VCaP (cell line): ENCODE results near the gene GRIN2D.

Experiments
- H3K27ac ChIP-seq: fragments of 450-650 bp; 2 replicates; pipeline ENCODE4 v1.5.1; 2017
- CTCF ChIP-seq: fragments of 450-650 bp; conservative IDR thresholded peaks from 2 replicates; pipeline ENCODE4 v1.5.1; 2017; ENCODE audit warnings: mild to moderate bottlenecking, moderate library complexity

The GRIN2D gene

GRCh38 chr19:48395499-48395898 lies 2.0 kb downstream of the GRIN2D start:
- TF ChIP-seq CTCF, result no peak
- H3K27ac ChIP-seq, result no peak overlapping the region

DNA sequence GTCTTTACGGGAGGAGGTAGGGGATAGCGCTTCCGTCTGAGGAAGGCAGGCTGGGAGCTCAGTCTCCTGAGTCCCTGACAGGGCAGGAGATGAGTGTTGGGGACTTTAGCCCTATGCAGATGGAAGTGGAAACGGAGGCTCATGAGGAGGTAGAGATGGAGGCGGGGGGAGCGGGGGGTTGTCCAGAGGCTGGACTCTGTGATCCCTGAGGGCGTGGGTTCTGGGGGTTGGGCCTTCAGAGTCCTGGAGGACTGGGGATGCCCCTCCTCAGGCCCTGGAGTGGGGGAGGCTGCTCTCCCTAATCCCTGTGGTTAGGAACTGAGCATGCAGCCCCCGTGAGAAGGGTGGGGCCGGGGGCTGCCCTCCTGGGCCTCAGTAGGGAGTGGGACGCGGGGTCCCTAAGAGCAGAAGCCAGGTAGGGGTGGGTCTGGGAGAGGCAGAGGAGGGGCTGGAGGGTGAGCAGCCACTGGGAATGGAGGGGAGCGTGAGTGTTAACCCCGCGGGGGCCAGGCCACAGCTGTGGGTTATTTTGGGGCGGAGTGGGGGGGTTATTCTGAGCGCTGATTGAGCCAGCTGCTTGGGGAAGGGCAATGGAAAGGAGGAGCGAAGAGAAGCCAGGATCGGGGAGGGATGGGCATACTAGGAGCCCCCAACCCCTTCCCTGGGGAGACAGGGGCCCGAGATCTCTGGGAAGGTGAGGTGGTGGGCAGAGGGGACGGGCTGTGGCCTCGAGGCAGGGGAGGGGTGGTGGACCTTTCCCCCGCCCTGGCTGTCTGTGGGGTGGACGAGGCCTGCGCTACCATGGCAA lies 2.8 kb downstream of the GRIN2D start:
- no peak for TF ChIP-seq CTCF
- H3K27ac ChIP-seq, result no peak overlapping the region

DNA sequence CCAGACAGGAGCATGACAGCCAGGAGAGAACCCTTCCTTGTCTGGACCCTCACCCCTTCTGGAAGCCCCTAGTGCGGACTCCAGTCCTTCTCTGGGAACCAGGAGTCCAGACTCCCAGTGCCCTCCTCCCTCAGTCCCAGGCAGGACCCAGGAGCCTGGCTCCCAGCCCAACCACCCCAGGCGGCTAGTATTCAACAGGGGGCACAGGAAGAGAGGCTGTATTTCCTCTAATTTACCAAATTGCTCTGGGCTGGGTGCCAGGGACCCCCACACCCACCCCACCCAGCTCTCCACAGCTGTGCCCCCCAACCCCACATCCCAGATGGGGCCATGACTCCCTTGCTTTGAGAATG lies 3.3 kb downstream of the GRIN2D start:
- no peak overlapping the region for H3K27ac ChIP-seq
- TF ChIP-seq CTCF, result no peak

DNA sequence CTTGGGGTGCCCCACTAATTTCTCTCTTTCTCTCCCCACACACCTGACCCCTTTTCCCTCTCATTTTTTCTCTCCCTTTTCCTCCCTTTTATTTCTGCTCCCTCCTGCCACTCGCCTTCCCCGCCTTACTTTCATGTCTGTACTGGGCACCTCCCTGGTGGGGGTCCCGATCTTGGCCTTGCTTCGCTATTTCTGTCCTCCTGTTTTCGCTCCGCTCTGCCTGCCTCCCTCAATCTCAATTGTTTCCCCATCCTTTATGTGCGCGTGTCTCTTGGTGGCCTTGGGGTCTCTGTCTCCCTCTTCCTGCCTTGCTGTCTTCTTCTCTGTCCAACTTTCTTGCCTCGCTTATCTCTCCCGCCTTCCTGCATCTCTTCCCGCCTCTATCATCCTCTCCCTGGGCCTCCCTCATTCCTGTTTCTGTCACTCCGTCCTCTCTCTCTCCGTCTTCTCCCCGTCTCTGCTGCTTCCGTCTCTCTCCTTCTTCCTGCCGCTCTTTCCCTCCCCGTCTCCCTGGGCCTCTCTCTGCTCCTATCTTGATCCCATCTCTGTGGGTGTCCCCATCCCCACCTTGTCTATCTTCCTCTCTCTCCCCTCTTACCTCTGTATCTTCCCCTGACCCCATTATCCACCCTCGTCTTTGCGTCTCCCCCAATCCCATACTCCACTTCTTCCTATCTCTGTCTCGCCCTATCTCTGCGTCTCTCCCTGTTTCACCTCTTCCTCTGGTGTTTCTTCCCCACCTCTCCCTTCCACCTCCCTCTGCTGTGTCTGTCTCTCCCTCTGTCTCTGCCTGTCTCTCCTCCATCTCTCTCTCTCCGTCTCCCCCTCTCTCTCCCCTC lies 4.0 kb downstream of the GRIN2D start:
- H3K27ac ChIP-seq, result peak overlapping the region; percentile 78; the same call in 1 of the 2 replicates
- no peak for TF ChIP-seq CTCF

DNA sequence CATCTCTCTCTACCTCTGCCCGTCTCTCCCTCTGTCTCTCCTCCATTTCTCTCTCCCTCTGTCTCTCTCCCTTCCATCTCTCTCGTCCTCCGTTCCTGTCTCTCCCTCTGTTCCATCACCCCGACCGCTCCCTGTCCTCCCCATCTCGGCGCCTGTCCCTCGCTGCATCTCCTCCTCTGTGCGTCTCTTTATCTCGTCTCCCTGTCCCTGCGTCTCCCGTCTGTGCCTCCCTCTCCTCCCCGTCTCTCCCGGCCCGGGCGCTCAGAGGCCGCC lies 4.6 kb downstream of the GRIN2D start:
- TF ChIP-seq CTCF, result no peak
- peak overlapping the region; percentile 78; the same call in 1 of the 2 replicates for H3K27ac ChIP-seq

- TF ChIP-seq CTCF, result no peak
- H3K27ac ChIP-seq, result peak overlapping the region; percentile 78; the same call in 1 of the 2 replicates
Observed at GRCh38 chr19:48398375-48399235, 5.1 kb downstream of the GRIN2D start.
